Caco-2 (cell line): ENCODE measurements around the gene DCPS. TPM values are rescaled to one million over a fixed set of nuclear protein-coding genes. Genes with fewer than 3 reads are reported as not detected.

ENCODE experiments used
- BruUV-seq: library from RNA; stranded (reverse); fragments of 400-500 nt; replicated peaks from 2 replicates; lab custom pipeline; 2021; lab: Mats Ljungman, UMichigan
- CTCF ChIA-PET: fragments of 300-600 bp; sonication (Branson Sonifier 250); formaldehyde crosslinking; loops from one replicate; lab custom pipeline; 2022; ENCODE audit warnings: antibody characterized with exemption; lab: Charles Lee
- POLR2A ChIA-PET: fragments of 300-600 bp; sonication (Branson Sonifier 250); formaldehyde crosslinking; loops from one replicate; lab custom pipeline; 2022; ENCODE audit warnings: antibody characterized with exemption; lab: Charles Lee
- DNase-seq, 2 experiments: peaks; one replicate each; pipeline versions ENCODE4 v3.0.0 to v3.0.0-alpha.2; 2020 to 2022
- H3K27me3 ChIP-seq: replicated peaks from 2 replicates; pipeline ENCODE4 v1.6.0; 2011; ENCODE audit warnings: low read length; ENCODE audit not compliant: control insufficient read depth, insufficient read depth
- H3K36me3 ChIP-seq: 2 replicates; pipeline ENCODE4 v1.5.1; 2011; ENCODE audit warnings: low read length; ENCODE audit not compliant: control insufficient read depth, insufficient read depth
- H3K4me1 ChIP-seq: fragments of 250-450 bp; sonication (Bioruptor Pico); 2 replicates; pipeline ENCODE4 v1.5.1; 2020; ENCODE audit warnings: mild to moderate bottlenecking
- H3K4me3 ChIP-seq: 2 replicates; pipeline ENCODE4 v1.5.1; 2011; ENCODE audit warnings: low read depth, mild to moderate bottlenecking, control low read depth, low read length
- H3K9me3 ChIP-seq: fragments of 250-450 bp; sonication (Bioruptor Pico); 2 replicates; pipeline ENCODE4 v1.5.1; 2020; ENCODE audit warnings: mild to moderate bottlenecking, moderate library complexity
- H3K27ac Mint-ChIP-seq: one replicate; pipeline ENCODE4 v1.8.0; 2022; ENCODE audit warnings: mixed read lengths; ENCODE audit not compliant: unreplicated experiment
- H3K27me3 Mint-ChIP-seq: one replicate; pipeline ENCODE4 v1.8.0; 2022; ENCODE audit warnings: mixed read lengths; ENCODE audit not compliant: insufficient read depth, unreplicated experiment
- H3K36me3 Mint-ChIP-seq: one replicate; pipeline ENCODE4 v1.8.0; 2022; ENCODE audit warnings: mild to moderate bottlenecking, mixed read lengths; ENCODE audit not compliant: insufficient read depth, unreplicated experiment
- H3K4me1 Mint-ChIP-seq: one replicate; pipeline ENCODE4 v1.8.0; 2022; ENCODE audit warnings: low read depth, mixed read lengths; ENCODE audit not compliant: unreplicated experiment
- H3K4me3 Mint-ChIP-seq: one replicate; pipeline ENCODE4 v1.8.0; 2022; ENCODE audit warnings: mild to moderate bottlenecking, moderate library complexity, mixed read lengths; ENCODE audit not compliant: unreplicated experiment
- H3K9me3 Mint-ChIP-seq: one replicate; pipeline ENCODE4 v1.8.0; 2022; ENCODE audit warnings: mixed read lengths; ENCODE audit not compliant: unreplicated experiment
- intact Hi-C: fragments of 100-400 bp; cut with micrococcal nuclease; formaldehyde crosslinking; loops from one replicate; pipeline ENCODE4 v1.10.0; 2022; ENCODE audit not compliant: unreplicated experiment
- total RNA-seq: library from RNA; stranded (reverse); gene quantifications from 2 replicates; pipeline ENCODE4 v1.2.3, GENCODE V29; 2022
- TF ChIP-seq, protein P1 (sequence below), 2 experiments: fragments of 200-600 bp in 1 of 2; IDR thresholded peaks; 1 replicate in 1 of 2; 2 replicates in 1 of 2; pipeline versions ENCODE4 v1.5.1 to v1.8.0; 2011 to 2022; ENCODE audit warnings: antibody characterized with exemption in 1 of 2, control low read depth in 1 of 2, inconsistent platforms in 1 of 2, low read depth in 1 of 2, low read length in 1 of 2, mild to moderate bottlenecking in 1 of 2, moderate library complexity in 1 of 2; ENCODE audit not compliant: insufficient read depth in 1 of 2, severe bottlenecking in 1 of 2, unreplicated experiment in 1 of 2

The DCPS gene
- total RNA-seq, 1 experiment from 2014 or later = 40.4 TPM

GRCh38 chr11:126329644-126330211 is 25.9 kb downstream of the DCPS start:
- no peak for DNase-seq
- TF ChIP-seq, protein P1, sequence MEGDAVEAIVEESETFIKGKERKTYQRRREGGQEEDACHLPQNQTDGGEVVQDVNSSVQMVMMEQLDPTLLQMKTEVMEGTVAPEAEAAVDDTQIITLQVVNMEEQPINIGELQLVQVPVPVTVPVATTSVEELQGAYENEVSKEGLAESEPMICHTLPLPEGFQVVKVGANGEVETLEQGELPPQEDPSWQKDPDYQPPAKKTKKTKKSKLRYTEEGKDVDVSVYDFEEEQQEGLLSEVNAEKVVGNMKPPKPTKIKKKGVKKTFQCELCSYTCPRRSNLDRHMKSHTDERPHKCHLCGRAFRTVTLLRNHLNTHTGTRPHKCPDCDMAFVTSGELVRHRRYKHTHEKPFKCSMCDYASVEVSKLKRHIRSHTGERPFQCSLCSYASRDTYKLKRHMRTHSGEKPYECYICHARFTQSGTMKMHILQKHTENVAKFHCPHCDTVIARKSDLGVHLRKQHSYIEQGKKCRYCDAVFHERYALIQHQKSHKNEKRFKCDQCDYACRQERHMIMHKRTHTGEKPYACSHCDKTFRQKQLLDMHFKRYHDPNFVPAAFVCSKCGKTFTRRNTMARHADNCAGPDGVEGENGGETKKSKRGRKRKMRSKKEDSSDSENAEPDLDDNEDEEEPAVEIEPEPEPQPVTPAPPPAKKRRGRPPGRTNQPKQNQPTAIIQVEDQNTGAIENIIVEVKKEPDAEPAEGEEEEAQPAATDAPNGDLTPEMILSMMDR (IDR thresholded peaks at IDR 0.05; ENCODE audit: insufficient read depth in 1 of 2, low read depth in 1 of 2, low read length in 1 of 2, severe bottlenecking in 1 of 2, unreplicated experiment in 1 of 2) = no peak
- peaks cover 6% of the 10 kb centered on the region; the same call in 1 of the 2 replicates for H3K4me1 ChIP-seq
- Mint-ChIP-seq H3K4me1 (peaks cover 11% of the 10 kb centered on the region), H3K27ac (no peak overlapping the region), H3K36me3 (peaks cover 5% of the 10 kb centered on the region), H3K9me3 (no peaks in the 10 kb centered on the region), H3K27me3 (no peaks in the 10 kb centered on the region), H3K4me3 (no peak overlapping the region)
- POLR2A ChIA-PET = no interaction called here
- H3K36me3 ChIP-seq = peaks cover 1% of the 10 kb centered on the region; the same call in 1 of the 2 replicates
- CTCF ChIA-PET = interaction anchor here (1.5 kb wide), 1 partner anchor 19 kb away, joined by 4 read pairs; no protein-coding TSS in a partner anchor
- H3K4me3 ChIP-seq = no peak overlapping the region
- intact Hi-C loops = no loop called here
- H3K9me3 ChIP-seq = no peaks in the 10 kb centered on the region
- H3K27me3 ChIP-seq = no peaks in the 10 kb centered on the region
- BruUV-seq = no TSS peak

DNA sequence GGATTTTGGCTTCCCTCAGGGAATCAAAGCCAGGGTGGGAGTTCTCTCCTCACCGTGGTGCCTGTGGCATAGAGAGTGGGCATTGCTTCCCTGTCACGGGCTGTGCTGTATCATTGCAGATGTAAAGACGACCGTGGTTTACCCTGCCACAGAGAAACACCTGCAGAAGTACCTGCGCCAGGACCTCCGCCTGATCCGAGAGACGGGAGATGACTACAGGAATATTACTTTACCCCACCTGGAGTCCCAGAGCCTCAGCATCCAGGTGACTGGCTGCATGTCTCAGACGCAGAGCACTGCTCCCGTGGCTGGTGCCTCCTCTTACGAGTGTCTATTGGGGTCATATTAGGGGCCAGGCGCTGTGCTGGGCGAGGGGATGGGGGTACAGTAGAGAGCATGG is 27.4 kb downstream of the DCPS start:
- ChIA-PET CTCF (no interaction called here), POLR2A (no interaction called here)
- Mint-ChIP-seq H3K27me3 (no peaks in the 10 kb centered on the region), H3K27ac (no peak overlapping the region), H3K4me3 (no peak overlapping the region), H3K36me3 (peaks cover 5% of the 10 kb centered on the region), H3K4me1 (peaks cover 11% of the 10 kb centered on the region), H3K9me3 (no peaks in the 10 kb centered on the region)
- Histone ChIP-seq H3K4me1 (peaks cover 6% of the 10 kb centered on the region; the same call in 1 of the 2 replicates), H3K27me3 (no peaks in the 10 kb centered on the region), H3K4me3 (no peak overlapping the region), H3K36me3 (peaks cover 1% of the 10 kb centered on the region; the same call in 1 of the 2 replicates), H3K9me3 (no peaks in the 10 kb centered on the region)
- intact Hi-C loops = no loop called here
- TF ChIP-seq, protein P1 (IDR thresholded peaks at IDR 0.05; ENCODE audit: insufficient read depth in 1 of 2, low read depth in 1 of 2, low read length in 1 of 2, severe bottlenecking in 1 of 2, unreplicated experiment in 1 of 2) = no peak
- DNase-seq = no peak
- BruUV-seq = no TSS peak

DNA sequence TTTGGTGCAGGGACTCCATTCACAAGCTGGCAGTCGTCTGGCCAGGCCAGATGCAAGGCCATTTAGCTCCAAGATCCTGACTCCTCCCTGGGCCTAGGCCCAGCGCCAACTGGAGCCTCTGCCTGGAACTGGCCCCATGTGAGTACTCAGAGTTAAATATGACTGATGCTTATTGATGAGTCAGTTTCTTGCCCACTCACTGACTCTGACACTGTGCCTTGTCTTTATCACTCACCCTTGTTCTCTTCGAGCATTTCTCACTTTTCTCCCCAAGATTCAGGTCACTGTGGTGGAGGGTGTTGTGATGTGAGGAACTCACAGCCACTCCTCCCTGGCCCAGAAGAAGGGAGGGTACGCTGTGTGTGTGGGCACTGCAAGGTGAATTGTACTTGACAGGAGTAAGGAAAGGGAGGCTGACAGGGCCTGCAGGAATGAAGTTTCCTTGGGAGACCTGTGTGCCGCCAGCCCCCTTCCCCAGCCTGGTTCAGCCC is 28.4 kb downstream of the DCPS start:
- no TSS peak for BruUV-seq
- H3K27me3 Mint-ChIP-seq = no peaks in the 10 kb centered on the region
- no peak overlapping the region for H3K27ac Mint-ChIP-seq
- H3K4me1 Mint-ChIP-seq = peaks cover 11% of the 10 kb centered on the region
- no peaks in the 10 kb centered on the region for H3K27me3 ChIP-seq
- DNase-seq = no peak
- H3K4me3 Mint-ChIP-seq = no peak overlapping the region
- peaks cover 5% of the 10 kb centered on the region for H3K36me3 Mint-ChIP-seq
- CTCF ChIA-PET = no interaction called here
- no peaks in the 10 kb centered on the region for H3K9me3 Mint-ChIP-seq
- H3K9me3 ChIP-seq = no peaks in the 10 kb centered on the region
- intact Hi-C loops = no loop called here
- TF ChIP-seq, protein P1 (IDR thresholded peaks at IDR 0.05; ENCODE audit: insufficient read depth in 1 of 2, low read depth in 1 of 2, low read length in 1 of 2, severe bottlenecking in 1 of 2, unreplicated experiment in 1 of 2) = no peak
- H3K4me3 ChIP-seq = no peak overlapping the region
- peaks cover 1% of the 10 kb centered on the region; the same call in 1 of the 2 replicates for H3K36me3 ChIP-seq
- H3K4me1 ChIP-seq = peaks cover 15% of the 10 kb centered on the region; the same call in 1 of the 2 replicates
- POLR2A ChIA-PET = no interaction called here
